A549 (cell line): ENCODE results near the gene ACADSB. TPM values are rescaled to one million over a fixed set of nuclear protein-coding genes. Genes with fewer than 3 reads are reported as not detected.

Experiments used
- ATAC-seq, 2 experiments: fragments of 200-7000 bp in 1 of 2; fragments of >200 bp in 1 of 2; cut with Nextera tagmentation in 1 of 2; cut with Tn5 transposase in 1 of 2; 3 replicates each; pipeline versions ENCODE4 v1.8.0 to v1.9.1; 2018 to 2020; ENCODE audit warnings: mild to moderate bottlenecking in 1 of 2, moderate library complexity in 1 of 2
- CTCF ChIA-PET: fragments of 300-600 bp; sonication (Branson Sonifier 250); formaldehyde crosslinking; extraction: SDS; loops from one replicate; lab custom pipeline; 2021; ENCODE audit warnings: antibody characterized with exemption, inconsistent platforms; lab: Yijun Ruan, JAX
- POLR2A ChIA-PET: fragments of 350-600 bp; formaldehyde crosslinking; extraction: SDS; loops from one replicate; lab custom pipeline; 2021; ENCODE audit warnings: antibody characterized with exemption, inconsistent platforms; lab: Yijun Ruan, JAX
- DNase-seq, 2 experiments: peaks; one replicate each; pipeline versions ENCODE4 v3.0.0 to v3.0.0-alpha.2; 2011 to 2016; ENCODE audit warnings: low read depth in 1 of 2, low spot score in 1 of 2
- FAIRE-seq: peaks from 2 replicates; lab custom pipeline; 2011; peaks lifted over from hg19 to GRCh38; lab: Jason Lieb, UNC
- H3K27ac ChIP-seq, 2 experiments: fragments of >200 bp; sonication (Bioruptor Twin); formaldehyde crosslinking; 3 replicates each; pipeline ENCODE4 v1.5.1; 2016 to 2017
- H3K4me1 ChIP-seq: fragments of >200 bp; sonication (Bioruptor Twin); formaldehyde crosslinking; 3 replicates; pipeline ENCODE4 v1.6.1; 2016
- H3K4me2 ChIP-seq: fragments of >200 bp; sonication (Bioruptor Twin); formaldehyde crosslinking; 3 replicates; pipeline ENCODE4 v1.6.1; 2016
- H3K4me3 ChIP-seq: fragments of >200 bp; sonication (Bioruptor Twin); formaldehyde crosslinking; 3 replicates; pipeline ENCODE4 v1.5.1; 2016
- H3K9me3 ChIP-seq: fragments of >200 bp; sonication (Bioruptor Twin); formaldehyde crosslinking; 3 replicates; pipeline ENCODE4 v1.6.1; 2016
- CBX8 ChIP-seq: fragments of 200-600 bp; sonication (generic); IDR thresholded peaks from 2 replicates; pipeline ENCODE4 v1.6.1; 2016
- CEBPB ChIP-seq, 2 experiments: fragments of >200 bp in 1 of 2; sonication (Bioruptor Twin) in 1 of 2; formaldehyde crosslinking in 1 of 2; IDR thresholded peaks; 2 replicates each; pipeline ENCODE4 v1.6.1; 2012 to 2016
- CHD2 ChIP-seq: fragments of 150-350 bp; IDR thresholded peaks from 2 replicates; pipeline ENCODE4 v1.6.1; 2014; ENCODE audit warnings: low read length; ENCODE audit not compliant: partially characterized antibody
- EHMT2 ChIP-seq: fragments of 200-600 bp; sonication (generic); IDR thresholded peaks from 2 replicates; pipeline ENCODE4 v1.6.1; 2016; ENCODE audit warnings: antibody characterized with exemption, low read depth, mild to moderate bottlenecking, moderate library complexity
- ESRRA ChIP-seq: fragments of 150-350 bp; IDR thresholded peaks from 2 replicates; pipeline ENCODE4 v1.6.1; 2014; ENCODE audit warnings: mild to moderate bottlenecking, low read length, borderline replicate concordance
- FOSL2 ChIP-seq, 2 experiments: fragments of 450-650 bp in 1 of 2; fragments of >200 bp in 1 of 2; sonication (Bioruptor Twin) in 1 of 2; formaldehyde crosslinking; IDR thresholded peaks; 2 replicates each; pipeline versions ENCODE4 v1.5.0 to v1.6.1; 2016 to 2020; ENCODE audit warnings: mild to moderate bottlenecking in 1 of 2, moderate library complexity in 1 of 2
- HOXA7 ChIP-seq: fragments of 250-450 bp; sonication (Bioruptor Pico); IDR thresholded peaks from 2 replicates; pipeline ENCODE4 v1.5.0; 2020; ENCODE audit warnings: mild to moderate bottlenecking, moderate library complexity
- HOXB13 ChIP-seq: fragments of 250-450 bp; sonication (Bioruptor Pico); IDR thresholded peaks from 2 replicates; pipeline ENCODE4 v1.5.0; 2020; ENCODE audit warnings: low read depth, mild to moderate bottlenecking, moderate library complexity
- JUN ChIP-seq, 2 experiments: fragments of >200 bp; sonication (Bioruptor Twin); formaldehyde crosslinking; IDR thresholded peaks; 2 replicates in 1 of 2; 3 replicates in 1 of 2; pipeline ENCODE4 v1.6.1; 2016 to 2017
- NPAS2 ChIP-seq: fragments of 250-450 bp; sonication (Bioruptor Pico); IDR thresholded peaks from 2 replicates; pipeline ENCODE4 v1.8.0; 2022; ENCODE audit warnings: mild to moderate bottlenecking, moderate library complexity, borderline replicate concordance
- POLR2A ChIP-seq: IDR thresholded peaks from 2 replicates; pipeline ENCODE4 v1.6.1; 2012; ENCODE audit warnings: mild to moderate bottlenecking, low read length
- POLR2AphosphoS2 ChIP-seq: conservative IDR thresholded peaks from 2 replicates; pipeline ENCODE4 v1.6.1; 2012; ENCODE audit warnings: low read length, improper control_type of control experiment, inconsistent platforms
- RCOR1 ChIP-seq: fragments of 150-350 bp; IDR thresholded peaks from 2 replicates; pipeline ENCODE4 v1.6.1; 2014; ENCODE audit warnings: antibody characterized with exemption, low read length, low read depth
- REST ChIP-seq: fragments of 200-600 bp; sonication (generic); IDR thresholded peaks from 2 replicates; pipeline ENCODE4 v1.6.1; 2016; ENCODE audit warnings: antibody characterized with exemption, mild to moderate bottlenecking, moderate library complexity
- RNF2 ChIP-seq: fragments of 200-600 bp; sonication (generic); IDR thresholded peaks from 2 replicates; pipeline ENCODE4 v1.6.1; 2016; ENCODE audit warnings: low read depth, mild to moderate bottlenecking, antibody characterized with exemption, moderate library complexity, borderline replicate concordance
- SMC3 ChIP-seq: fragments of >200 bp; sonication (Bioruptor Twin); formaldehyde crosslinking; IDR thresholded peaks from 3 replicates; pipeline ENCODE4 v1.6.1; 2018; ENCODE audit warnings: inconsistent platforms
- ZC3H11A ChIP-seq: fragments of 450-650 bp; IDR thresholded peaks from 2 replicates; pipeline ENCODE4 v1.6.1; 2014; ENCODE audit warnings: antibody characterized with exemption, mild to moderate bottlenecking
- ZNF302 ChIP-seq: fragments of 250-450 bp; sonication (Bioruptor Pico); IDR thresholded peaks from 2 replicates; pipeline ENCODE4 v1.9.0; 2021; ENCODE audit warnings: inconsistent platforms, mild to moderate bottlenecking, moderate library complexity
- WGBS: methylation state at CpG from one replicate; pipeline ENCODE4 v1.1.6; 2017; ENCODE audit errors: missing lambda C conversion rate; 5-methylcytosine and 5-hydroxymethylcytosine counted together
- polyA plus RNA-seq, 4 experiments: library from polyadenylated mRNA; depleted of rRNA in 3 of 4; stranded (reverse); fragments of >200 nt; fragmentation: RNase III in 1 of 4; extraction: RNeasy Plus Mini Kit Qiagen cat#74134 plus additional on column Dnase treatment in 1 of 4; gene quantifications; 2 replicates in 3 of 4; 3 replicates in 1 of 4; pipeline ENCODE4 v1.2.3, GENCODE V29; 2011 to 2017

ACADSB gene
- polyA plus RNA-seq, 2 of the 4 experiments (the other 2 are of a cell fraction), result 8.5 to 18.5 TPM

- FAIRE-seq, result no peak
- TF ChIP-seq ZNF302 (CRISPR knock-in tag) (no peak), ESRRA (no peak), REST (no peak), CEBPB (IDR thresholded peaks at IDR 0.05) (no peak), NPAS2 (no peak), HOXB13 (CRISPR knock-in tag) (no peak)
- TF ChIP-seq, all 56 proteins: peak for 0
- ChIA-PET CTCF (no interaction called here), POLR2A (no interaction called here)
- no peak overlapping the region for H3K4me3 ChIP-seq
- 80% methylated on average over 4 of the region's 4 CpGs for WGBS
- no peak overlapping the region for H3K27ac ChIP-seq
- H3K4me2 ChIP-seq, result no peak overlapping the region
- H3K4me1 ChIP-seq, result 0 out of 3 replicates have a peak, but pooled peaks cover 8% of the 10 kb centered on the region
- H3K9me3 ChIP-seq, result no peaks in the 10 kb centered on the region
- DNase-seq, result no peak
- ATAC-seq, result no peak
Observed at GRCh38 chr10:123016228-123016627, 7.4 kb downstream of the ACADSB start.

- no peak overlapping the region for H3K27ac ChIP-seq
- FAIRE-seq, result no peak
- no peak overlapping the region for H3K4me2 ChIP-seq
- TF ChIP-seq RNF2, result no peak
- TF ChIP-seq, all 56 proteins: peak for 0
- DNase-seq, result no peak
- no peak for ATAC-seq
- Histone ChIP-seq H3K4me3 (no peak overlapping the region), H3K9me3 (no peaks in the 10 kb centered on the region), H3K4me1 (0 out of 3 replicates have a peak, but pooled peaks cover 8% of the 10 kb centered on the region)
- ChIA-PET POLR2A (no interaction called here), CTCF (interaction anchor here (1.0 kb wide), 1 partner anchor 556 kb away, joined by 3 read pairs; no protein-coding TSS in a partner anchor)
- 69% methylated on average over 9 of the region's 9 CpGs for WGBS
Observed at GRCh38 chr10:123017421-123018165, 8.8 kb downstream of the ACADSB start.

GRCh38 chr10:123018531-123018930 is 9.7 kb downstream of the ACADSB start:
- H3K9me3 ChIP-seq, result no peaks in the 10 kb centered on the region
- WGBS, result 88% methylated on average over 7 of the region's 7 CpGs
- H3K4me2 ChIP-seq, result no peak overlapping the region
- no peak overlapping the region for H3K4me3 ChIP-seq
- DNase-seq (no peak), FAIRE-seq (no peak), ATAC-seq (no peak)
- POLR2A ChIA-PET, result no interaction called here
- no peak for TF ChIP-seq RNF2
- no peak for TF ChIP-seq JUN (IDR thresholded peaks at IDR 0.05)
- TF ChIP-seq HOXB13 (CRISPR knock-in tag), result no peak
- no peak for TF ChIP-seq POLR2AphosphoS2
- no peak for TF ChIP-seq FOSL2 (IDR thresholded peaks at IDR 0.05)
- TF ChIP-seq FOSL2 (CRISPR knock-in tag; IDR thresholded peaks at IDR 0.05), result no peak
- TF ChIP-seq CBX8, result no peak
- TF ChIP-seq CHD2, result no peak
- TF ChIP-seq POLR2A, result no peak
- TF ChIP-seq ZC3H11A, result no peak
- TF ChIP-seq RCOR1, result no peak
- no peak for TF ChIP-seq SMC3
- no peak for TF ChIP-seq EHMT2
- no peak for TF ChIP-seq HOXA7 (CRISPR knock-in tag)
- CTCF ChIA-PET, result interaction anchor here (1.0 kb wide), 1 partner anchor 555 kb away, joined by 3 read pairs; no protein-coding TSS in a partner anchor
- H3K4me1 ChIP-seq, result 0 out of 3 replicates have a peak, but pooled peaks cover 8% of the 10 kb centered on the region
- H3K27ac ChIP-seq, result no peak overlapping the region
